Osteoblast (primary cell): ENCODE measurements around the gene PWWP2B. TPM values are rescaled to one million over a fixed set of nuclear protein-coding genes. Genes with fewer than 3 reads are reported as not detected.

Experiments used
- DNase-seq: peaks from one replicate; pipeline ENCODE4 v3.0.0; 2011; ENCODE audit warnings: low spot score, mixed read lengths; ENCODE audit not compliant: insufficient read length; ENCODE audit errors: missing footprints
- H2AFZ ChIP-seq: 2 replicates; pipeline ENCODE4 v1.6.0; 2011; ENCODE audit warnings: mild to moderate bottlenecking, low read length
- H3K27ac ChIP-seq: 2 replicates; pipeline ENCODE4 v1.5.1; 2011; ENCODE audit warnings: mild to moderate bottlenecking, low read depth, low read length, moderate library complexity
- H3K27me3 ChIP-seq: 2 replicates; pipeline ENCODE4 v1.6.0; 2012; ENCODE audit warnings: mild to moderate bottlenecking, control low read depth, inconsistent platforms, low read length, moderate library complexity; ENCODE audit not compliant: insufficient read depth
- H3K36me3 ChIP-seq: 2 replicates; pipeline ENCODE4 v1.5.1; 2011; ENCODE audit warnings: mild to moderate bottlenecking, low read length, control low read depth, moderate library complexity; ENCODE audit not compliant: insufficient read depth
- H3K4me1 ChIP-seq: 2 replicates; pipeline ENCODE4 v1.5.1; 2011; ENCODE audit warnings: mild to moderate bottlenecking, low read length, control low read depth, moderate library complexity; ENCODE audit not compliant: insufficient read depth
- H3K4me2 ChIP-seq: 2 replicates; pipeline ENCODE4 v1.6.0; 2011; ENCODE audit warnings: mild to moderate bottlenecking, low read length; ENCODE audit not compliant: insufficient read depth
- H3K4me3 ChIP-seq: fragments of 200-600 bp; sonication (generic); 3 replicates; pipeline ENCODE4 v1.5.1; 2012; ENCODE audit warnings: mild to moderate bottlenecking, low read length, inconsistent platforms; ENCODE audit not compliant: insufficient read depth
- H3K79me2 ChIP-seq: 2 replicates; pipeline ENCODE4 v1.6.0; 2012; ENCODE audit warnings: mild to moderate bottlenecking, low read length, control low read depth, inconsistent platforms; ENCODE audit not compliant: insufficient read depth
- H3K9me3 ChIP-seq: 2 replicates; pipeline ENCODE4 v1.5.1; 2011; ENCODE audit warnings: low read depth, low read length, control low read depth
- H4K20me1 ChIP-seq: 2 replicates; pipeline ENCODE4 v1.6.0; 2012; ENCODE audit warnings: mild to moderate bottlenecking, low read length, control low read depth; ENCODE audit not compliant: insufficient read depth
- total RNA-seq: library from RNA; depleted of rRNA; stranded (reverse); fragments of >200 nt; gene quantifications from 2 replicates; pipeline ENCODE4 v1.2.3, GENCODE V29; 2012
- TF ChIP-seq, protein P1 (sequence below): IDR thresholded peaks from 2 replicates; pipeline ENCODE4 v1.5.1; 2011; ENCODE audit warnings: mild to moderate bottlenecking, low read depth, low read length, moderate library complexity; ENCODE audit errors: extremely low read depth

The PWWP2B gene
- total RNA-seq, 1 donor, result 18.5 TPM

DNA sequence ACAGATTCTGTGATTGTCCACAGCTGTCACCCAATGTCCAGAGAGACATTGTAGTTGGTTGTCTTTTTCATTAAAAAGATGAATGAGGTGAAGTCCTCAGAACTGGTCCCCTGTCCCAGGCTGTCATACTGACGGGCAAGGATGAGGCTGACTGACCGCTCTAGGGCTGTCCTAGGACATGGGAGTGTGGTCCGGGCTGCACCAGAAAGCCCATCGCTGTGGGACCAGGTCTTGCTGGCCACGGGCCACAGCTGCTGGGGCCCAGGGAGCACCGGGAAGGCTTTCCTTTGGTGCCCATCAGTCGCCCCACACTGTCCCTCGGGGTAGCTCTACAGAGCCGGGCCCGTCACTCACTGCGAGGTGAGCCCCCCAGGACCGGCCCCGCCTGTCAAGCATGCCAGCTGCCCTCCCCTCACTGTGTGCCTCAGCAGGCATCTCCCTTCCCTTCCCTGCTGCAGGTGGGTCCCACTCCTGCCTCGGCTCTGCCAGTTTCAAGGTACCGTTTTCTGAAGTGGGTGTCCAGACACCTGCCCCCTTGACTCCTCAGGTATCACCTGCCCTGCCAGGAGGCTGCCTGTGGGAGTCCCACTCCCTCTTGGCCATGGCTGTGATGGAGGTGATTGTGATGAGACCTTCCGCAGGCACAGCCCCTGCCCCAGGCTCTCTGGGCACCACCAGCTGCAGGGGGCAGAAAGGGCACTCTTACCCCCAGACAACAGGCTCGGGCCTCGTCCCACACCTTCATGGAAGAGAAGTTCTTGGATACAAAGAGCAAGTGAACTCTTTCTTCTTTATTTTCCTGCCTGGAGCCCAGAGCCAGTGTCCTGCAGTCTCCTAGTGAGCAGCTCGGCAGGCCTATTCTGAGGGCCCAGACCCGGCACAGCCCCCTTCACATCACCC lies 43.3 kb upstream of the PWWP2B start:
- Histone ChIP-seq H3K4me2 (no peak overlapping the region), H4K20me1 (peaks cover 10% of the 10 kb centered on the region), H3K27me3 (no peaks in the 10 kb centered on the region), H3K36me3 (no peaks in the 10 kb centered on the region), H2AFZ (no peak overlapping the region), H3K4me1 (no peaks in the 10 kb centered on the region), H3K4me3 (no peak overlapping the region), H3K79me2 (no peaks in the 10 kb centered on the region), H3K27ac (no peak overlapping the region), H3K9me3 (no peaks in the 10 kb centered on the region)
- peak; percentile 83 for DNase-seq
- TF ChIP-seq, protein P1, sequence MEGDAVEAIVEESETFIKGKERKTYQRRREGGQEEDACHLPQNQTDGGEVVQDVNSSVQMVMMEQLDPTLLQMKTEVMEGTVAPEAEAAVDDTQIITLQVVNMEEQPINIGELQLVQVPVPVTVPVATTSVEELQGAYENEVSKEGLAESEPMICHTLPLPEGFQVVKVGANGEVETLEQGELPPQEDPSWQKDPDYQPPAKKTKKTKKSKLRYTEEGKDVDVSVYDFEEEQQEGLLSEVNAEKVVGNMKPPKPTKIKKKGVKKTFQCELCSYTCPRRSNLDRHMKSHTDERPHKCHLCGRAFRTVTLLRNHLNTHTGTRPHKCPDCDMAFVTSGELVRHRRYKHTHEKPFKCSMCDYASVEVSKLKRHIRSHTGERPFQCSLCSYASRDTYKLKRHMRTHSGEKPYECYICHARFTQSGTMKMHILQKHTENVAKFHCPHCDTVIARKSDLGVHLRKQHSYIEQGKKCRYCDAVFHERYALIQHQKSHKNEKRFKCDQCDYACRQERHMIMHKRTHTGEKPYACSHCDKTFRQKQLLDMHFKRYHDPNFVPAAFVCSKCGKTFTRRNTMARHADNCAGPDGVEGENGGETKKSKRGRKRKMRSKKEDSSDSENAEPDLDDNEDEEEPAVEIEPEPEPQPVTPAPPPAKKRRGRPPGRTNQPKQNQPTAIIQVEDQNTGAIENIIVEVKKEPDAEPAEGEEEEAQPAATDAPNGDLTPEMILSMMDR, result no peak

DNA sequence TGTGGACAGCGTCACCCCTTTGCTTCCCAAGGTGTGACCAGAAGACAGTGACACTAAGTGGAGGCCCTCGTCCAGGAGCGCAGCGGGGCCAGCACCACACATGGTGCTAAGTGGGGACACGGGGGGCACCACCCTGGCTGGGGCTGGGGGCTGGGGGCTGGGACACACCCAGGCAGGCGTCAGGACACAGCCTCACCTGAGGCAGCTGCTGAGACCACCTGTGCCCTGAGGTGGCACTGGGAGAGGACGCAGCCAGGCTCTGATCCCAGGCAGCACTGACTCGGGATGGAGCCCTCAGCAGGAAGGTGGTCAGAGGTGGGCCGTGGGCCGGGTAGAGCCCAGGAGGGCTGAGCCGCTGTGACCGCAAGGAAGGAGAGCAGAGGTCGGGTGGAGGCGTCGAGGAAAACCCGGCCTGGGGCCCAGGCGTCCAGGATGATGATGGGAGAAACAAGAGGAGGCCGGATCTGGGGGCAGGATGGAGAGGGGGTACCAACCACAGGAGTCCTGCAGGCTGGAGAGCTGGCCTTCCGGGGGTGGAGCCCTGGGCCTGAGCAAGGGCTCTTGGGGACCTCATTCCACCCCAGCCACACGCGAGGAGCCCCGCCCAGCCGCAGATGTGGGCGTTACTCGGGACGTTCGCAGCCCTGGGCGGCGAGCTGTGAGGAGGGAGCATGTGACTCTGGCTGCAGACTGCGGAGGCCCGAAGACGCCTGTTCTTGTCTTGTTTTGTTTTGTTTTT lies 42.5 kb upstream of the PWWP2B start:
- TF ChIP-seq, protein P1, result no peak

DNA sequence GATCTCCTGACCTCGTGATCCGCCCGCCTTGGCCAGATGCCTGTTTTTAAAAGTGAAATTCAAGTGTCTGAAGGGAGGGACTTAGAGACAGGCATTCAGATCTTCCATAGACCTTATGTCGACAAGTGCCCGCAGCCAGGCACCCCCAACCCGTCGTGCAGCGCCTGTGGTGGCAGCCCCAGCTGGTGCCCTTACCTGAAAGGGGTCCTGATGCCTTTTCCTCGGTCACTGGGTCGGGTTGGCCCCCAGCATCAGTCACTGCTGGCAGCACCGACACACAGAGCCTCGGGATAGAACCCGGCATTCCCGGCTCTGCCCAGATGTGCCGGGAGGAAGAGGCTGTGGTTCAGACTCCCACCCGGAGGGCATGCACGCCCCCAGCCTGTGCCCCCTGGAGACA lies 41.7 kb upstream of the PWWP2B start:
- DNase-seq, result peak; percentile 65
- no peak overlapping the region for H3K27ac ChIP-seq
- peaks cover 10% of the 10 kb centered on the region for H4K20me1 ChIP-seq
- no peaks in the 10 kb centered on the region for H3K79me2 ChIP-seq
- no peaks in the 10 kb centered on the region for H3K9me3 ChIP-seq
- no peaks in the 10 kb centered on the region for H3K27me3 ChIP-seq
- H3K4me2 ChIP-seq, result no peak overlapping the region
- no peak overlapping the region for H3K4me3 ChIP-seq
- no peak overlapping the region for H2AFZ ChIP-seq
- TF ChIP-seq, protein P1, result no peak
- no peaks in the 10 kb centered on the region for H3K36me3 ChIP-seq
- no peaks in the 10 kb centered on the region for H3K4me1 ChIP-seq

More for the DNA sequence above, 42.5 kb upstream of the PWWP2B start:
- Histone ChIP-seq H3K4me3 (no peak overlapping the region), H3K36me3 (no peaks in the 10 kb centered on the region), H3K79me2 (no peaks in the 10 kb centered on the region), H4K20me1 (peaks cover 10% of the 10 kb centered on the region), H3K27me3 (no peaks in the 10 kb centered on the region), H3K9me3 (no peaks in the 10 kb centered on the region), H3K27ac (no peak overlapping the region), H3K4me1 (no peaks in the 10 kb centered on the region), H3K4me2 (no peak overlapping the region), H2AFZ (no peak overlapping the region)
- DNase-seq, result peak; percentile 82

DNA sequence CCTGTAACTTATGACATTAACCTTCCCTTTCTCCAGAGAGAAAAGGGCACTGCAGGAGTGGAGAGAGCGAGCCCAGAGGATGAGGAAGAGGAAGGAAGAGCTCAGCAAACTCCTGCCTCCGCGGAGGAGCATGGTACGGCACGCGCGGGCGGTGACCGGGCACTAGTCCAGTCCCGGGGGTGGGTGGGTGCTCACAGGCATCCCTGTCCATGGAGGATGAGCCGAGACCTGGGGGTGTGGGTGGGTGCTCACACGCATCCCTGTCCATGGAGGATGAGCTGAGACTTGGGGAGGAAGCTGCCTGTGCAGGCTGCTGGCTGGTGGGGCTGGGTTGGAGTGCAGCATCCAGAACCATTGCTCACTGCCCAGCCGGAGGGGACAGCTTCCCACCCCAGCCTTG lies 41.2 kb upstream of the PWWP2B start:
- Histone ChIP-seq H3K27me3 (no peaks in the 10 kb centered on the region), H3K4me2 (no peak overlapping the region), H2AFZ (no peak overlapping the region), H3K27ac (no peak overlapping the region), H4K20me1 (peaks cover 10% of the 10 kb centered on the region), H3K36me3 (no peaks in the 10 kb centered on the region), H3K4me1 (no peaks in the 10 kb centered on the region), H3K4me3 (no peak overlapping the region), H3K79me2 (no peaks in the 10 kb centered on the region), H3K9me3 (no peaks in the 10 kb centered on the region)
- TF ChIP-seq, protein P1, result no peak
- peak; percentile 82 for DNase-seq
